WERI-Rb-1 (cell line): ENCODE results near the gene MYZAP.

Source experiments
- DNase-seq: peaks from one replicate; pipeline ENCODE4 v3.0.0-alpha.2; 2020
- H3K27ac ChIP-seq: fragments of 250-450 bp; sonication (Bioruptor Pico); 2 replicates; pipeline ENCODE4 v1.5.1; 2020; ENCODE audit warnings: mild to moderate bottlenecking, moderate library complexity
- H3K27me3 ChIP-seq: fragments of 250-450 bp; sonication (Bioruptor Pico); 2 replicates; pipeline ENCODE4 v1.5.1; 2021; ENCODE audit warnings: mild to moderate bottlenecking, low read depth, moderate library complexity; ENCODE audit not compliant: insufficient read depth, severe bottlenecking
- H3K36me3 ChIP-seq: fragments of 250-450 bp; sonication (Bioruptor Pico); 2 replicates; pipeline ENCODE4 v1.5.1; 2020; ENCODE audit warnings: mild to moderate bottlenecking, moderate library complexity
- H3K4me3 ChIP-seq: 2 replicates; pipeline ENCODE4 v1.5.1; 2011; ENCODE audit warnings: low read depth, mild to moderate bottlenecking, control low read depth, low read length
- H3K9me3 ChIP-seq: fragments of 250-450 bp; sonication (Bioruptor Pico); 2 replicates; pipeline ENCODE4 v1.5.1; 2021; ENCODE audit warnings: mild to moderate bottlenecking, moderate library complexity; ENCODE audit not compliant: severe bottlenecking
- CTCF ChIP-seq: IDR thresholded peaks from 2 replicates; pipeline ENCODE4 v1.5.1; 2011; ENCODE audit warnings: low read depth, mild to moderate bottlenecking, control low read depth, inconsistent platforms, low read length

The MYZAP gene

GRCh38 chr15:57563416-57563815 is 28.3 kb upstream of the MYZAP start:
- H3K4me3 ChIP-seq = no peak overlapping the region

GRCh38 chr15:57565311-57565710 is 26.4 kb upstream of the MYZAP start:
- Histone ChIP-seq H3K4me3 (no peak overlapping the region), H3K36me3 (no peaks in the 10 kb centered on the region), H3K27ac (no peak overlapping the region), H3K9me3 (no peaks in the 10 kb centered on the region), H3K27me3 (no peaks in the 10 kb centered on the region)
- no peak for TF ChIP-seq CTCF
- no peak for DNase-seq

More at GRCh38 chr15:57563416-57563815, 28.3 kb upstream of the MYZAP start:
- no peaks in the 10 kb centered on the region for H3K27me3 ChIP-seq
- no peaks in the 10 kb centered on the region for H3K9me3 ChIP-seq
- no peaks in the 10 kb centered on the region for H3K36me3 ChIP-seq
- H3K27ac ChIP-seq = no peak overlapping the region
- TF ChIP-seq CTCF = no peak
- no peak for DNase-seq

- no peaks in the 10 kb centered on the region for H3K36me3 ChIP-seq
- no peaks in the 10 kb centered on the region for H3K27me3 ChIP-seq
- H3K27ac ChIP-seq = no peak overlapping the region
- H3K4me3 ChIP-seq = no peak overlapping the region
- no peaks in the 10 kb centered on the region for H3K9me3 ChIP-seq
- TF ChIP-seq CTCF = no peak
- no peak for DNase-seq
Observed at GRCh38 chr15:57566834-57567233, 24.9 kb upstream of the MYZAP start.

GRCh38 chr15:57567891-57568290 is 23.8 kb upstream of the MYZAP start:
- no peak for DNase-seq
- no peak overlapping the region for H3K27ac ChIP-seq
- no peak for TF ChIP-seq CTCF
- no peaks in the 10 kb centered on the region for H3K9me3 ChIP-seq
- H3K27me3 ChIP-seq = no peaks in the 10 kb centered on the region
- H3K4me3 ChIP-seq = no peak overlapping the region
- no peaks in the 10 kb centered on the region for H3K36me3 ChIP-seq

- TF ChIP-seq CTCF = no peak
- no peaks in the 10 kb centered on the region for H3K27me3 ChIP-seq
- no peak overlapping the region for H3K27ac ChIP-seq
- no peak for DNase-seq
- no peaks in the 10 kb centered on the region for H3K9me3 ChIP-seq
- no peak overlapping the region for H3K4me3 ChIP-seq
- H3K36me3 ChIP-seq = no peaks in the 10 kb centered on the region
Observed at GRCh38 chr15:57568299-57568698, 23.4 kb upstream of the MYZAP start.

- H3K27ac ChIP-seq = no peak overlapping the region
- no peaks in the 10 kb centered on the region for H3K27me3 ChIP-seq
- no peaks in the 10 kb centered on the region for H3K9me3 ChIP-seq
Observed at GRCh38 chr15:57570340-57570739, 21.4 kb upstream of the MYZAP start.

More at GRCh38 chr15:57570340-57570739, 21.4 kb upstream of the MYZAP start:
- no peak overlapping the region for H3K4me3 ChIP-seq
- H3K36me3 ChIP-seq = no peaks in the 10 kb centered on the region
- no peak for DNase-seq
- TF ChIP-seq CTCF = no peak
